AG09309 (cell line): ENCODE data around the gene MAGI1.

Experiments
- DNase-seq: peaks from one replicate; pipeline ENCODE4 v3.0.0-alpha.2; 2010; ENCODE audit warnings: low read depth
- H3K4me3 ChIP-seq: 2 replicates; pipeline ENCODE4 v1.5.1; 2011; ENCODE audit warnings: mild to moderate bottlenecking, low read depth, low read length, moderate library complexity; ENCODE audit not compliant: control insufficient read depth
- TF ChIP-seq, protein P1 (sequence below): IDR thresholded peaks from 2 replicates; pipeline ENCODE4 v1.5.1; 2011; ENCODE audit warnings: mild to moderate bottlenecking, low read depth, low read length, inconsistent platforms; ENCODE audit not compliant: insufficient read depth, control insufficient read depth; ENCODE audit errors: missing control alignments

Gene MAGI1

DNA sequence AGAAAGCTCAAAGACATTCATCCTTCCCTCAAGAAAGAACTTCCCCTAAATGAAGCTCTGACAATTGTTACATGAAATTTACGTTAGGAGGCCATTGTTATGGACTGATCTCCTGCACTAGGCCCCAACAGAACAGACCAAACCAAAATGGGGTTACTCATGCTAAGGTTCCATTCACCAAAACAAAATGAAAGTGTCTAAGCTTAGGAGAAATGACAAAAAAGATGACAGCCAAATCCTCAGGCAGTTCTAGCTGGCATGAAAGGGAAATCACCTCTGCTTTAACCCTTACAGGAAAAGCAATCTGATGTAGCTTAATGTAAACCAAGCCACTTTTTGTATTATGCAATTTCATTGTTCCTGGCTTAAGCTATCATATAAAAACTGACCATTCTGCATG lies 271.2 kb downstream of the MAGI1 start:
- TF ChIP-seq, protein P1, sequence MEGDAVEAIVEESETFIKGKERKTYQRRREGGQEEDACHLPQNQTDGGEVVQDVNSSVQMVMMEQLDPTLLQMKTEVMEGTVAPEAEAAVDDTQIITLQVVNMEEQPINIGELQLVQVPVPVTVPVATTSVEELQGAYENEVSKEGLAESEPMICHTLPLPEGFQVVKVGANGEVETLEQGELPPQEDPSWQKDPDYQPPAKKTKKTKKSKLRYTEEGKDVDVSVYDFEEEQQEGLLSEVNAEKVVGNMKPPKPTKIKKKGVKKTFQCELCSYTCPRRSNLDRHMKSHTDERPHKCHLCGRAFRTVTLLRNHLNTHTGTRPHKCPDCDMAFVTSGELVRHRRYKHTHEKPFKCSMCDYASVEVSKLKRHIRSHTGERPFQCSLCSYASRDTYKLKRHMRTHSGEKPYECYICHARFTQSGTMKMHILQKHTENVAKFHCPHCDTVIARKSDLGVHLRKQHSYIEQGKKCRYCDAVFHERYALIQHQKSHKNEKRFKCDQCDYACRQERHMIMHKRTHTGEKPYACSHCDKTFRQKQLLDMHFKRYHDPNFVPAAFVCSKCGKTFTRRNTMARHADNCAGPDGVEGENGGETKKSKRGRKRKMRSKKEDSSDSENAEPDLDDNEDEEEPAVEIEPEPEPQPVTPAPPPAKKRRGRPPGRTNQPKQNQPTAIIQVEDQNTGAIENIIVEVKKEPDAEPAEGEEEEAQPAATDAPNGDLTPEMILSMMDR = no peak
- H3K4me3 ChIP-seq = no peak overlapping the region
- DNase-seq = no peak

DNA sequence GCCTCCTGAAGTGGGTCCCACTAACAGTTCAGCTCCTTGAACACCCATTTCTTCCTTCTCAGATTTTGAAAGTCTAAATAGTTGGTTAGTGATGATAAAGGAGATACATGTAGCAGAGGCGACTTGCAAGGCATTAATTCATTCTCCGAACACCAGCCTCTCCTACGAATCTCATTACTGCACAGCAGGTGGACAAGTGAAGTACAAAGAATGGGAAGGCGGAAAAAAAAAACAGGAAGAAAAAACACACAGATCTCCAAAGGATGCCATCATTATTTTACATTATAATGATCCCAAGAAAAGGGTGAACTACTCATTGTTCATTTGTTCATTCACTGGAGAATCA lies 276.5 kb downstream of the MAGI1 start:
- DNase-seq = no peak
- TF ChIP-seq, protein P1 = no peak
- H3K4me3 ChIP-seq = no peak overlapping the region

DNA sequence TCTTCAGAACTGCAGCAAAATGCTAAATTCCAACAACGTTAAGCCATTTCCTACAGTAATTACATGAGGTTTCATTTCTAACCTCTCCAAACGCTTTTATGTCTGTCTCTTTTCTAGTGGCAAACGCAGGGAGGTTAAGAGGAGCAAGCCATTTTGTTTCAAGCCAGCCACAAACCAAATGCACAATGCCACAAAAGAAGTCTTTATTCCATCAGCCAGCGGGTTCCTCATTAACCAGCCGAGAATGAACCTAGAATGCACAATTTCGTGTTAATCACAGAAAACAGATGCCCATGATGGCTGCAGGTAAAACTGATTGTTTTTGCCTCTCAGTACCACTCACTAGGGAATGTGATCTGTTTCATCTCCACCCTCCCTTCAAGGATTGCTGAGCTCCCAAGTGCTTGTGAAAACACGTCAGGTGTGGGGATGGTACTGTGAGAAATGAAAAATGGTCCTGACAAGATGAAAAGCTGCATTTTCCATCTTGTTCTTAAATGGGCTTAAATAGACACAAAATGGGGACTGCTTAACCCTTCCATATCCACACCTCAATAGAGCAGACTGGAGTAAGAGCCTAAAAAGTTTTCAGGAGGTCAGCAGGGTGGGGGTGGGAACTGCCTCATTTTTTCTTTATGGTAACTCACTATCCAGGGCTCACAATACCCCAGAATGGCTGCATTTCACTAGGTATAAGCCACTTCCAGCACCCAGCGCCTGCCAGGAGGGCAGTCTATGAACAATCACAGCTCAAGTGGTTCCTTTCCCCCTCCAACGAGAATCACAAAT lies 277.1 kb downstream of the MAGI1 start:
- no peak overlapping the region for H3K4me3 ChIP-seq
- no peak for DNase-seq
- TF ChIP-seq, protein P1 = no peak

DNA sequence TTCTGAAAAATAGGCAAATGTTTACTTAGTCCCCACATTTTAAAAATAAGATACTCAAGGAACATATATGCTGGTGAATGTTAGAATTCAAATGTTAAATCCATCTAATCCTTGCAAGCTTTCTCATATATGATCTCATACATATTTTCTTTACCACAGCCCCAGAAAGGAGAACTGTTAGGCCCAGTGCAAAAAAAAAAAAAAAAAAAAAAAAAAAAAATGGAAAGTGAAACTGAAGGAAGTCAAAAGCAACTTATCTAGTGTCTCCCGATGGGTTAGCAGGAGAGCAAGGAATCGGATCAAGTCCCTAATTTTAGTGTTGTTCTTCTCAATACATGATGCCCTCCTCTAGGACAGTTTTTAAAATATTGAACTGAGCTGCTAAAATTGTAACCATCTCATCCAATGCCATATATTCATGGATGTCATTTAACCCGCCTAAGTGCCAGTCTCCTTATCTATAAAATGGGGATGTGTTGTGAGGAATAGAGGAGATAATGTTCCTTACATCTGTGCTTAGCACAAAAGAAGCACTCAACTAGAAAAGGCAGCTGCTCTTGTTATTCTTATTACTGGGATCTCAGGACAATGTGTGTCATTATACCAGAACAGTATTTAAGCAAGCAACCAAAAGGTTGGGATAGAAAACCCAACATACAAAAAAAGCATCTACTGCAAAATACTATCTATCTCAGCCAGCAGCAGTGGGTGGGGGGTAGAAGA lies 279.7 kb downstream of the MAGI1 start:
- no peak for DNase-seq
- TF ChIP-seq, protein P1 = no peak
- H3K4me3 ChIP-seq = no peak overlapping the region

DNA sequence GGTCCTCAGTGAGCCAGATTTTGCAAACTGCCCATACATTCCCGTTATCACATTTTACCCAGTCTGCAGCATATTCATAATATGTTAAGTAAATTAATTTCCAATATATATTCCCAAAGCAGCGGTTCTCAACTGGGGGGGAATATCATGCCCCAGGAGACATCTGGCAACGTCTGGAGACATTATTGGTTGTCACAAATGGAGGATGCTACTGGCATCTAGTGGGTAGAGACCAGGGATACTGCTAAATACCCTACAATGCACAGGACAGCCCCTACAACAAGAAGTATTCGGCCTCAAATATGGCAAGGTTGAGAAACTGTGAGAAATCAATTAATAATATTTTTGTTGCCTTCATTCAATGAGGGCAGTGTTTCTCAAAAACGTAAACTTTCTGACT lies 280.3 kb downstream of the MAGI1 start:
- TF ChIP-seq, protein P1 = no peak
- no peak overlapping the region for H3K4me3 ChIP-seq
- no peak for DNase-seq

DNA sequence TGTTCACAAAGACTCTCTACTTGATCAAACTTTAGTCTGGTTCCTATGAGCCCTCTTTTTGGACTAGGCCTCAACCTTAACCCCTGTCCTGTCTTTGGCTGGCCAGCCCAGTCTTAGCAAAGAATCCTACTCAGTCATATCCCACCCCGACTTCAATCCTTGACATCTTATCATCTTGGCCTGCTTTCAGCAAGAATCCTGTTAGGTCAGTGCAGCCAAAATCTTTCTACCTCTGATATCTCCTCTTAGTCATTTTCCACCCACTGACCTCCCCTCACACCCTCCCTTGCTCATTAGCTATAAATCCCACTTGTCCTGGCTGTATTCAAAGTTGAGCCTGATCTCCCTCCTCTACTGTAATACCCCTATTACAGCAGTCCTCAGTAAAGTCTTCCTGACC lies 286.1 kb downstream of the MAGI1 start:
- DNase-seq = no peak
- H3K4me3 ChIP-seq = no peak overlapping the region
- TF ChIP-seq, protein P1 = no peak
